Liver (tissue), 9 donors: Measurements from ENCODE around the gene CNOT4. TPM values are rescaled to one million over a fixed set of nuclear protein-coding genes. Genes with fewer than 3 reads are reported as not detected.

Experiments used
- DNase-seq: peaks from one replicate; pipeline ENCODE4 v3.0.0-alpha.2; 2017; ENCODE audit warnings: low spot score
- H3K27ac ChIP-seq, 2 donors: one replicate each; pipeline ENCODE4 v1.7.0; 2013; ENCODE audit warnings: inconsistent platforms in 2 of 2, low read length in 2 of 2, control low read depth in 1 of 2, low read depth in 1 of 2, mild to moderate bottlenecking in 1 of 2
- H3K27me3 ChIP-seq, 4 donors: one replicate each; pipeline versions ENCODE4 v1.6.1 to v1.7.0; 2013; ENCODE audit warnings: low read length in 3 of 4, inconsistent platforms in 1 of 4, mild to moderate bottlenecking in 1 of 4, moderate library complexity in 1 of 4; ENCODE audit not compliant: control insufficient read depth in 4 of 4, insufficient read depth in 4 of 4
- H3K36me3 ChIP-seq, 4 donors: one replicate each; pipeline versions ENCODE4 v1.6.1 to v1.7.0; 2013; ENCODE audit warnings: low read length in 3 of 4, mild to moderate bottlenecking in 3 of 4, low read depth in 1 of 4, moderate library complexity in 1 of 4; ENCODE audit not compliant: control insufficient read depth in 4 of 4, insufficient read depth in 3 of 4
- H3K4me1 ChIP-seq, 4 donors: one replicate each; pipeline versions ENCODE4 v1.6.1 to v1.7.0; 2013; ENCODE audit warnings: low read length in 3 of 4, mild to moderate bottlenecking in 3 of 4, moderate library complexity in 1 of 4; ENCODE audit not compliant: control insufficient read depth in 4 of 4, insufficient read depth in 4 of 4
- H3K4me3 ChIP-seq, 3 donors: one replicate each; pipeline versions ENCODE4 v1.6.1 to v1.7.0; 2013; ENCODE audit warnings: low read length in 3 of 3, control low read depth in 1 of 3, low read depth in 1 of 3, mild to moderate bottlenecking in 1 of 3
- H3K9ac ChIP-seq, 2 donors: one replicate each; pipeline ENCODE4 v1.7.0; 2013; ENCODE audit warnings: low read length in 2 of 2, mild to moderate bottlenecking in 2 of 2, moderate library complexity in 2 of 2, control low read depth in 1 of 2, low read depth in 1 of 2
- H3K9me3 ChIP-seq, 4 donors: one replicate each; pipeline versions ENCODE4 v1.6.1 to v1.7.0; 2013; ENCODE audit warnings: low read length in 3 of 4; ENCODE audit not compliant: control insufficient read depth in 4 of 4
- CTCF ChIP-seq: fragments of 150-350 bp; IDR thresholded peaks from 2 replicates; pipeline ENCODE4 v1.5.1; 2017; ENCODE audit warnings: improper control_type of control experiment, low read depth, low read length; ENCODE audit not compliant: missing input control
- EGR1 ChIP-seq, 2 donors: IDR thresholded peaks; 2 replicates each; pipeline ENCODE4 v1.6.1; 2016 to 2018; ENCODE audit warnings: antibody characterized with exemption in 2 of 2, low read depth in 2 of 2
- FOXA1 ChIP-seq: IDR thresholded peaks from 2 replicates; pipeline ENCODE4 v1.6.1; 2016; ENCODE audit warnings: antibody characterized with exemption
- FOXA2 ChIP-seq: IDR thresholded peaks from 2 replicates; pipeline ENCODE4 v1.6.1; 2016; ENCODE audit warnings: antibody characterized with exemption
- GABPA ChIP-seq, 2 donors: IDR thresholded peaks in 1 of 2; conservative IDR thresholded peaks in 1 of 2; 2 replicates each; pipeline ENCODE4 v1.6.1; 2016; ENCODE audit warnings: antibody characterized with exemption in 2 of 2, mild to moderate bottlenecking in 1 of 2, moderate library complexity in 1 of 2
- HNF4G ChIP-seq: IDR thresholded peaks from 2 replicates; pipeline ENCODE4 v1.6.1; 2016; ENCODE audit warnings: antibody characterized with exemption
- JUND ChIP-seq, 2 donors: IDR thresholded peaks; 2 replicates each; pipeline ENCODE4 v1.6.1; 2016; ENCODE audit warnings: antibody characterized with exemption in 2 of 2
- MAX ChIP-seq: IDR thresholded peaks from 2 replicates; pipeline ENCODE4 v1.6.1; 2016; ENCODE audit warnings: antibody characterized with exemption
- NR2F2 ChIP-seq: IDR thresholded peaks from 2 replicates; pipeline ENCODE4 v1.6.1; 2016; ENCODE audit warnings: antibody characterized with exemption
- RAD21 ChIP-seq, 2 donors: IDR thresholded peaks; 2 replicates each; pipeline ENCODE4 v1.6.1; 2016; ENCODE audit warnings: antibody characterized with exemption in 2 of 2, mild to moderate bottlenecking in 2 of 2
- REST ChIP-seq: IDR thresholded peaks from 2 replicates; pipeline ENCODE4 v1.6.1; 2016; ENCODE audit warnings: antibody characterized with exemption, mild to moderate bottlenecking
- RXRA ChIP-seq, 2 donors: IDR thresholded peaks; 2 replicates each; pipeline ENCODE4 v1.6.1; 2017 to 2018; ENCODE audit warnings: antibody characterized with exemption in 2 of 2, mild to moderate bottlenecking in 1 of 2
- SP1 ChIP-seq: IDR thresholded peaks from 2 replicates; pipeline ENCODE4 v1.6.1; 2018; ENCODE audit warnings: antibody characterized with exemption, mild to moderate bottlenecking
- TAF1 ChIP-seq: conservative IDR thresholded peaks from 2 replicates; pipeline ENCODE4 v1.6.1; 2016; ENCODE audit warnings: antibody characterized with exemption, mild to moderate bottlenecking
- YY1 ChIP-seq: IDR thresholded peaks from 2 replicates; pipeline ENCODE4 v1.6.1; 2016; ENCODE audit warnings: antibody characterized with exemption, mild to moderate bottlenecking
- ZBTB33 ChIP-seq: IDR thresholded peaks from 2 replicates; pipeline ENCODE4 v1.6.1; 2016; ENCODE audit warnings: antibody characterized with exemption
- WGBS: extraction: QIAGEN DNeasy Blood & Tissue Kit; methylation state at CpG from one replicate; pipeline ENCODE4 v1.1.7; 2013; 5-methylcytosine and 5-hydroxymethylcytosine counted together
- polyA plus RNA-seq, 2 donors: library from polyadenylated mRNA; stranded (reverse) in 1 of 2; unstranded in 1 of 2; fragments of 200-250 nt in 1 of 2; fragments of >200 nt in 1 of 2; fragmentation: Nextera tagmentation in 1 of 2; extraction: Ambion mirVana in 1 of 2; gene quantifications; one replicate each; pipeline versions ENCODE4 v1.2.1 to v1.2.3, GENCODE V29; 2013 to 2015
- total RNA-seq, 2 donors: library from RNA; depleted of rRNA; stranded (reverse); fragments of >200 nt; gene quantifications; one replicate each; pipeline ENCODE4 v1.2.3, GENCODE V29; 2014
- donor health status: healthy.
- donor health status: healthy.
- donor health status: healthy.
- donor health status: healthy.
- donor health status: healthy.

The CNOT4 gene
- total and polyA plus RNA-seq, 4 donors: 3.7 to 11.1 (median 8.6) TPM

GRCh38 chr7:135449436-135449835, 60.5 kb downstream of the CNOT4 start:
- Histone ChIP-seq H3K27ac (no peak overlapping the region), H3K9ac (no peak overlapping the region), H3K36me3 (no peaks in the 10 kb centered on the region), H3K27me3 (no peaks in the 10 kb centered on the region), H3K4me3 (no peak overlapping the region), H3K9me3 (no peaks in the 10 kb centered on the region), H3K4me1 (peaks cover 4 to 16% (median 12%) of the 10 kb centered on the region in 4 donors)
- DNase-seq: no peak
- TF ChIP-seq RXRA (IDR thresholded peaks at IDR 0.05) (no peak), YY1 (no peak), HNF4G (no peak), JUND (IDR thresholded peaks at IDR 0.05) (no peak), GABPA (IDR thresholded peaks at IDR 0.05 in 1 of 2, conservative IDR thresholded peaks at IDR 0.05 in 1 of 2) (no peak), FOXA2 (no peak), EGR1 (IDR thresholded peaks at IDR 0.05; ENCODE audit: low read depth in 2 of 2) (no peak), TAF1 (no peak), ZBTB33 (no peak), SP1 (no peak), FOXA1 (no peak), MAX (no peak), RAD21 (IDR thresholded peaks at IDR 0.05) (no peak)

- Histone ChIP-seq H3K36me3 (no peaks in the 10 kb centered on the region), H3K9ac (no peak overlapping the region), H3K27me3 (no peaks in the 10 kb centered on the region), H3K4me1 (peaks cover 4 to 16% (median 12%) of the 10 kb centered on the region in 4 donors), H3K27ac (no peak overlapping the region), H3K9me3 (no peaks in the 10 kb centered on the region), H3K4me3 (no peak overlapping the region)
- no peak for TF ChIP-seq REST
- TF ChIP-seq YY1: no peak
- no peak for TF ChIP-seq SP1
- 45% methylated on average over 1 of the region's 1 CpG for WGBS
- DNase-seq: no peak
Observed at GRCh38 chr7:135448753-135449152, 61.1 kb downstream of the CNOT4 start.

- Histone ChIP-seq H3K27ac (no peak overlapping the region), H3K4me1 (peaks cover 4 to 16% (median 12%) of the 10 kb centered on the region in 4 donors), H3K4me3 (no peak overlapping the region), H3K9ac (no peak overlapping the region), H3K36me3 (no peaks in the 10 kb centered on the region), H3K27me3 (no peaks in the 10 kb centered on the region), H3K9me3 (no peaks in the 10 kb centered on the region)
- 85% methylated on average over 3 of the region's 3 CpGs for WGBS
- DNase-seq: no peak
- TF ChIP-seq CTCF: no peak
- TF ChIP-seq HNF4G: no peak
- no peak for TF ChIP-seq NR2F2
- TF ChIP-seq ZBTB33: no peak
- no peak for TF ChIP-seq MAX
- TF ChIP-seq FOXA2: no peak
- no peak for TF ChIP-seq GABPA (IDR thresholded peaks at IDR 0.05 in 1 of 2, conservative IDR thresholded peaks at IDR 0.05 in 1 of 2)
Observed at GRCh38 chr7:135447748-135448147, 62.2 kb downstream of the CNOT4 start.
